ENCODE data around the gene ACER2. TPM values are rescaled to one million over a fixed set of nuclear protein-coding genes. Genes with fewer than 3 reads are reported as not detected.

The ACER2 gene
- total and polyA plus RNA-seq, 8 donors: 0.23 to 54.3 (median 20.5) TPM; not detected in 1

DNA sequence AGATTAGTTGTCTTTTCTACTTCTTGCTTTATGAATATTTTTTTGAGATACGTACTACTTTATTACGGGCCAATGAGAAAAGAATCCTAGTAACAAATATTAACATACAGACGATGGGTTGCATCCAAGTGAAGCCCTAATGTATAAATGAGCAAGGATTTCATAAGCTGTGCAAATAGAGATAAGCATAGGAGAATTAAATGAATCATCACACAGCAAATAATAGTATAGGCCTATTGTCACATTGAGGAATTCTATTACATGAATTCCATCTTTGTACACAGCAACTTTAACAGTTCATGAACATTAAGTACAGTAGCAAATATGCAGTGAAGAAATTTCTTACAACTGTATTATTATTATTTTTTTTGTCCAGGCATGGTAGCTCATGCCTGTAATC, 78.0 kb downstream of the ACER2 start:
- whole genome bisulfite sequencing, 5 donors: 60 to 81% (median 72%) methylated on average over 3 of the region's 3 CpGs

GRCh38 chr9:19488721-19489120, 79.9 kb downstream of the ACER2 start:
- DNase-seq: no peak
- peaks cover 0 to 6% (median 0%) of the 10 kb centered on the region in 3 donors for H3K27me3 ChIP-seq

More for the DNA sequence above, 78.0 kb downstream of the ACER2 start:
- no peak for DNase-seq
- no peaks in the 10 kb centered on the region for H3K9me3 ChIP-seq
- H3K4me3 ChIP-seq: no peak overlapping the region
- H3K27ac ChIP-seq: no peak overlapping the region
- intact Hi-C loops (cut with DNase I; ENCODE audit: low total_unique reads): no loop called here
- no peaks in the 10 kb centered on the region for H3K4me1 ChIP-seq
- no peaks in the 10 kb centered on the region for H3K36me3 ChIP-seq
- H3K27me3 ChIP-seq: no peaks in the 10 kb centered on the region
- TF ChIP-seq EP300 (IDR thresholded peaks at IDR 0.05): no peak
- TF ChIP-seq POLR2AphosphoS5 (IDR thresholded peaks at IDR 0.05): no peak
- TF ChIP-seq, protein P1, sequence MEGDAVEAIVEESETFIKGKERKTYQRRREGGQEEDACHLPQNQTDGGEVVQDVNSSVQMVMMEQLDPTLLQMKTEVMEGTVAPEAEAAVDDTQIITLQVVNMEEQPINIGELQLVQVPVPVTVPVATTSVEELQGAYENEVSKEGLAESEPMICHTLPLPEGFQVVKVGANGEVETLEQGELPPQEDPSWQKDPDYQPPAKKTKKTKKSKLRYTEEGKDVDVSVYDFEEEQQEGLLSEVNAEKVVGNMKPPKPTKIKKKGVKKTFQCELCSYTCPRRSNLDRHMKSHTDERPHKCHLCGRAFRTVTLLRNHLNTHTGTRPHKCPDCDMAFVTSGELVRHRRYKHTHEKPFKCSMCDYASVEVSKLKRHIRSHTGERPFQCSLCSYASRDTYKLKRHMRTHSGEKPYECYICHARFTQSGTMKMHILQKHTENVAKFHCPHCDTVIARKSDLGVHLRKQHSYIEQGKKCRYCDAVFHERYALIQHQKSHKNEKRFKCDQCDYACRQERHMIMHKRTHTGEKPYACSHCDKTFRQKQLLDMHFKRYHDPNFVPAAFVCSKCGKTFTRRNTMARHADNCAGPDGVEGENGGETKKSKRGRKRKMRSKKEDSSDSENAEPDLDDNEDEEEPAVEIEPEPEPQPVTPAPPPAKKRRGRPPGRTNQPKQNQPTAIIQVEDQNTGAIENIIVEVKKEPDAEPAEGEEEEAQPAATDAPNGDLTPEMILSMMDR (IDR thresholded peaks at IDR 0.05): no peak
- no peak for TF ChIP-seq POLR2A (IDR thresholded peaks at IDR 0.05)

GRCh38 chr9:19490269-19490668, 81.5 kb downstream of the ACER2 start:
- no peak for DNase-seq
- H3K36me3 ChIP-seq: no peaks in the 10 kb centered on the region
- H3K27ac ChIP-seq: no peak overlapping the region
- TF ChIP-seq POLR2A (IDR thresholded peaks at IDR 0.05): no peak
- TF ChIP-seq POLR2AphosphoS5 (IDR thresholded peaks at IDR 0.05): no peak
- TF ChIP-seq, protein P1 (IDR thresholded peaks at IDR 0.05): no peak
- no peak for TF ChIP-seq EP300 (IDR thresholded peaks at IDR 0.05)
- no peak overlapping the region for H3K4me3 ChIP-seq
- no peaks in the 10 kb centered on the region for H3K9me3 ChIP-seq
- 88 to 89% (median 89%) methylated on average over 8 of the region's 8 CpGs for WGBS, 5 donors
- intact Hi-C loops (cut with DNase I; ENCODE audit: low total_unique reads): no loop called here
- peaks cover 4 to 13% (median 9%) of the 10 kb centered on the region in 4 donors for H3K4me1 ChIP-seq
- H3K27me3 ChIP-seq: peaks cover 0 to 6% (median 0%) of the 10 kb centered on the region in 3 donors

More at GRCh38 chr9:19488721-19489120, 79.9 kb downstream of the ACER2 start:
- no peaks in the 10 kb centered on the region for H3K36me3 ChIP-seq
- intact Hi-C loops (cut with DNase I; ENCODE audit: low total_unique reads): no loop called here
- no peaks in the 10 kb centered on the region for H3K9me3 ChIP-seq
- no peak for TF ChIP-seq POLR2AphosphoS5 (IDR thresholded peaks at IDR 0.05)
- no peak for TF ChIP-seq POLR2A (IDR thresholded peaks at IDR 0.05)
- TF ChIP-seq EP300 (IDR thresholded peaks at IDR 0.05): no peak
- no peak overlapping the region for H3K27ac ChIP-seq
- WGBS, 5 donors: 72 to 88% (median 81%) methylated on average over 2 of the region's 2 CpGs
- peaks cover 4 to 11% (median 8%) of the 10 kb centered on the region in 4 donors for H3K4me1 ChIP-seq
- H3K4me3 ChIP-seq: no peak overlapping the region

DNA sequence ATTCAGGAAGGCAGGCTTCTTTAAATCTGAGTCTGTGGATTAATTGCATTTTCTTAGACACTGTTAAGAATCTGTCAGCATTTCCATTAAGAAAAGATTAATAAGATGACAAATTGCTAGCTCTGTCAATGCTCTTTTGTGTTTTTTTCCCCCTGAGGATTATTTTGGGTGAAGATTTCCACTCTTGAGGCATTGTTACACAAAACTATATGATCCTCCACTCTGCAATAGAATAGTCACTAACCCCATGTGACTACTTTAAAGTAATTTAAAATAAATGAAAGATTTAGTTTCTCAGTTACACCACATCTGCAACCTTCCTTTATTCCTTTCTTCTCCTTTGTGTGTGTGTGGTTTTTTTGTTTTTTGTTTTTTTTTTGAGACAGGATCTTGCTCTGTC, 82.0 kb downstream of the ACER2 start:
- Histone ChIP-seq H3K4me3 (no peak overlapping the region), H3K9me3 (no peaks in the 10 kb centered on the region), H3K27me3 (peaks cover 0 to 6% (median 0%) of the 10 kb centered on the region in 3 donors), H3K4me1 (peaks cover 4 to 13% (median 9%) of the 10 kb centered on the region in 4 donors), H3K36me3 (no peaks in the 10 kb centered on the region), H3K27ac (no peak overlapping the region)
- no peak for DNase-seq
- TF ChIP-seq, protein P1 (IDR thresholded peaks at IDR 0.05): no peak
- TF ChIP-seq EP300 (IDR thresholded peaks at IDR 0.05): no peak
- no peak for TF ChIP-seq POLR2A (IDR thresholded peaks at IDR 0.05)
- TF ChIP-seq POLR2AphosphoS5 (IDR thresholded peaks at IDR 0.05): no peak
- intact Hi-C loops (cut with DNase I; ENCODE audit: low total_unique reads): no loop called here

DNA sequence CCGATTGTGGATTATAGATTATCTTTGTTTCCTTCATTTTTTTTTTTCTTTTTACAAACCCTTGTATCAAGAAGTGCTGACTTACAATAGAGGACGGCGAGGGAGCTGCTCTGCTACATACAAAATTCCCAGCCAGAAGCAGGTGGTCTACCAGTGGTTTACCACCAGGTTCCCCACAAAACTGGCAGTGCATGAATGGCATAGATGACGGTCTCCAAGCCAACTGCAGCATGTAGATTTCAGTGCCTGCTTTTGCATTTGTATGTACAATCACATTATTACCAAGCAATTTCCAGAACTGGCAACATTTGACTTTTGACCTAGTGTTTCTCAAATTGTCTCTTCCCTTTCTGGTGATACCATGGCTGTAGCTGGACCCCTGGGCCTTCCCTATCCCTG, 84.0 kb downstream of the ACER2 start:
- no peaks in the 10 kb centered on the region for H3K9me3 ChIP-seq
- 71 to 81% (median 80%) methylated on average over 4 of the region's 4 CpGs for WGBS, 5 donors
- H3K4me1 ChIP-seq: peaks cover 4 to 13% (median 9%) of the 10 kb centered on the region in 4 donors
- peaks cover 0 to 6% (median 0%) of the 10 kb centered on the region in 3 donors for H3K27me3 ChIP-seq
- no peak overlapping the region for H3K4me3 ChIP-seq
- DNase-seq: no peak
- H3K27ac ChIP-seq: peak overlapping the region in 3 of 5 donors; percentile 52 to 69 (median 68)
- H3K36me3 ChIP-seq: no peaks in the 10 kb centered on the region
- intact Hi-C loops (cut with DNase I; ENCODE audit: low total_unique reads): no loop called here
- TF ChIP-seq, protein P1 (IDR thresholded peaks at IDR 0.05): no peak
- no peak for TF ChIP-seq POLR2A (IDR thresholded peaks at IDR 0.05)

All from stomach (tissue), 9 donors.